Stimulated activated CD4-positive, alpha-beta T cell treated with anti-CD3 and anti-CD28 coated beads, Interleukin-1b, Interleukin-23, amount 100 ng/mL, for 4 hours (primary cell): ENCODE results near the gene FGD2.

Source experiments
- DNase-seq, 2 donors: peaks; one replicate each; pipeline ENCODE4 v3.0.0-alpha.2; 2020; ENCODE audit warnings: low read depth in 2 of 2

The FGD2 gene

GRCh38 chr6:37005061-37005810 lies at the start of gene FGD2:
FGD2 (plus strand) TSS chr6:37005655; CDS start chr6:37005818, 163 bp downstream.
- no peak for DNase-seq

DNA sequence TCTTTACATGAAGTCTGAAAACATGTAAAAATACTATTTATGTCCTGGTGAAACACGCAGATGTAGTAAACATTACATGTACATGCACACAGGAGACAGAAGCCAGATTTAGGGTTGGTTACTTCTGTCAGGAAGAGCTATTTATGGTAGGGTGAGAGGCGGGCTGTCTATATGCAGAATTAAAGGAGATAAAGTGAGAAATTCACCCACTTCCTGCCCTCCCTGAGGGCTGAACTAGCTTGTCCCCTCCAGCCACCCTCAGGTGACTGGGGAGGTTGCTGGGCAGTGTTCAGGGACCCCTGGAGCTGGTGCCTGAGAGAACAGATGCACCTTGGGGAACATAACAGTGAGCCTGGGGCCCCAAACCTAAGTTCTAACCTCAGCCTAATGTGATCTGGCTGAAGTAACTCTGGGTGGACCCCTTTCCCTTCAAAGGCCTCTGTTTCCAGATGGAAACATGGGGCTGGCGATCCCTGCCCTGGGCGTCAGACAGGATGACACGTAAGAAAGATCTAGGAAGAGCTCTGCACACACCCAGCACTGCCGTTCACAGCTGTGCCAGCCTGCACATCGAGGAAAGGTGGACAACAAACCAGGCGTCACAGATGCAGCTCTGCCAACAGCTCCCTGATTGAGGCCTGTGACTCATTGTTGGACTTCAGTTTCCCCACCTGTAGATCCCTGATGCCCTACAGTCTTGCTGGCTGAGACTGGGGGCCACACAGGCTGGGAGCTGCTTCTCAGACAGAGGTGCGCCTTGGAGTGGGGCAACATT lies 49.6 kb upstream of the FGD2 start:
- DNase-seq, result no peak

DNA sequence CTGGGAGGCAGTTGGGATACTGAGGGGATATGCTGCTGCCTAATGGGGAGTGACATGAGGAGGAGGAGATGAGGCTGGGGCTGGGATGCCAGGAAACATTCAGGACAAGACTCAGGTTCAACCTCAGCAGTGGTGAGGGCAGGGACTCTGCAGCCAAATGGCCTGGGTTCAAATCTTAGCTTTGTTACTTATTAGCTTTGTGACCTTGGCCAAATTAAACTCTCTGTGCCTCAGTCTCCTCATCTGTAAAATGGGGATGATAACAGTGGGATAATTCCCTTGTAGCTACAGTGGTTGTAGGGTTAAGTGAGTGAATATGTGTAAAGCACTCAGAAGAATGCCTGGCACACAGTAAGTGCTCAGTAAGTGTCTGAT lies 49.0 kb upstream of the FGD2 start:
- DNase-seq, result no peak

DNA sequence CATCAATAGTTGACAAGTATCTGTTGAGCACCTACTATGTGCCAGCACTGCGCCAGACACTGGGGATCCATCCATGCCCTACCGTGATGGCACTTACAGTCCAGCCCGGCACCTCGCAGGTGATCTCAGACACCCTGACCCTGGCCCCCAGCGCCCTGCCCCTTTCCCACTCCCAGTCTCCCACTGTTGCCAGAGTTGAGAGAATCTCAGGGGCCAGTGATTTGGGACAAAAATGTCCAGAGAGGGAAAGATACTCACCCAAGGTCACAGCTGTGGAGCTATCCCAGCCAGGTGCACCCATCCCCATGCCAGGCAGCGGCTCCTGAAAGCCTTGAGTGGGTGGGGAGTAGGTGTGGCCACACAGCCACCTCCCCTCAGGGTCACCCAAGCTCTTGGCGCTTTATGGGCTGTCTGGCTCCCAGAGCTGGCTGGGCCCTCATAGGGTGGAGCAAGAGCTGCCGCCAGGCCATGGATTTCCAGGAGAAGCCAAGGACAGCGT lies 47.6 kb upstream of the FGD2 start:
- no peak for DNase-seq

GRCh38 chr6:36958775-36959554 lies 46.5 kb upstream of the FGD2 start:
- DNase-seq, result no peak

DNA sequence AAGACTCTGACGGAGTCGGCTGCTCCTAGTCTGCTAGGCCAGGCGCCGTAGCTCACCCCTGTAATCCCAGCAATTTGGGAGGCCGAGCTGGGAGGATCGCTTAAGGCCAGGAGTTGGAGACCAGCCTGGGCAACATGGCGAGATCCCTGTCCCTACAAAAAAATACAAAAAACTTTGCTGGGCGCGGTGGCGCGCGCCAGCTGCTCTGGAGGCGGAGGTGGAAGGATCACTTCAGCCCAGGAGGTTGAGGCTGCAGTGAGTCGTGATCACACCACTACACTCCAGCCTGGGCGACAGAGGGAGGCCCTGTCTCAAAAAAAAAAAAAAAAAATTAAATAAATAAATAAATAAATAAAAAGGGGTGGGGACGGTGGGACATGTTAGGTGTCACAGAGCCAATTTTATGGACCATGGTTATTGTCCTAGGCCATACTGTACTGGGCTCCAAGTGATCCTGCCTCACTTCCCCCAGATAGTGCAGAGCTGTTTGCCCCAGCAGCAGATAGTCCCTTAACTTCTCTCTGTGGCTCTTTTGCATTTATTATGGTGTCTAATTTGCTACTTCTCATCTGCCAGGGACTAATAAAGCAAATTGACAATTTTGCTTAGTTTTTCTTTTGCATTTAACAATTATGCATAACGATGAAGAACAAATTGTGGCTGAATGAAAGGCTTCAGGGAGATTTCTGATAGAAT lies 45.8 kb upstream of the FGD2 start:
- no peak for DNase-seq

DNA sequence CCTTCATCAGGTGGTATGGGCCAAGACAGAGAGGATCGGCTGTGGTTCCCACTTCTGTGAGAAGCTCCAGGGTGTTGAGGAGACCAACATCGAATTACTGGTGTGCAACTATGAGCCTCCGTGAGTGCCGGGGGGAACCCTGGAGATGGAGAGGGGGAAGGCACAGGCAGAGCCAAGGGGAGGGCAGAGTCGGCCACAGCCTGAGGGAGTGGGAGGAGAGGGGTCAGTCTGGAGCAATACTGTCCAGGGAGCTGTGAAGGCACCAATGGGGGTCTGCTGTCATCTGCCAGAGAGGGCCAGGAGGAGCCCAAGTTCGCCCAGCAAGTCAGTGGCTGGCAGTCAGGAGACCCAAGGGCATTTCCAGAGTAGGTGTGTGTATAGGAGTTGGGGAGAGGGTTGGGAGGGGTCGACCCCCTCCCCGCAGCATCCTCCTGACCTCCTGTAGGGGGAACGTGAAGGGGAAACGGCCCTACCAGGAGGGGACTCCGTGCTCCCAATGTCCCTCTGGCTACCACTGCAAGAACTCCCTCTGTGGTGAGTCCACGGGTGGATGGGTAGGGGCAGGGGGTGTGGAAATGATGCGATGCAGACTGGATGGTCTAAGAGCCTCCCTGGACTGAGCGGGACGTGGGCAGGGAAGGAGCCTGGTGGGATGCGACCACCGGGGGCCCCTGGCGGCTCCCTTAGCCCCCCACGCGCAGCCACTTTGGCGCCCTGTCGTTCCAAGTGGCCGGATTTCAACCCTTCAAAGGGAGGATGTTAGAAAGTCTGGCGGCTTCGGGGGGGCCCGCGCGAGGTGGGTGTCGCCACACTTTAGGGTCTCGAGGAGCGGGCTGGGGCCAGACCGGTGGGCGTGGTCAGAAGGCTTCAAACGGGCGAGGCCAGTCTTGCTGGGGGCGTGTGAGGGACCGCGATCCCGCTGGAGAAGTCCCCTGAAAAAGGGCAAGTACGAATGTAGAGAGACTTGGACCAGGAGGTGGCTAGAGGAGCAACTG lies 43.7 kb upstream of the FGD2 start:
- no peak for DNase-seq

DNA sequence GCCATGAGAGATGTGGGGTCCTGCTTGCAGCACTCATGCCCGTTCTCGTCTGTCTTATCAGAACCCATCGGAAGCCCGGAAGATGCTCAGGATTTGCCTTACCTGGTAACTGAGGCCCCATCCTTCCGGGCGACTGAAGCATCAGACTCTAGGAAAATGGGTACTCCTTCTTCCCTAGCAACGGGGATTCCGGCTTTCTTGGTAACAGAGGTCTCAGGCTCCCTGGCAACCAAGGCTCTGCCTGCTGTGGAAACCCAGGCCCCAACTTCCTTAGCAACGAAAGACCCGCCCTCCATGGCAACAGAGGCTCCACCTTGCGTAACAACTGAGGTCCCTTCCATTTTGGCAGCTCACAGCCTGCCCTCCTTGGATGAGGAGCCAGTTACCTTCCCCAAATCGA lies 42.6 kb upstream of the FGD2 start:
- DNase-seq, result peak; percentile 53

GRCh38 chr6:36963451-36964290 lies 41.8 kb upstream of the FGD2 start:
- no peak for DNase-seq

- DNase-seq, result no peak
Measured at GRCh38 chr6:36964349-36964748, 41.1 kb upstream of the FGD2 start.

GRCh38 chr6:36964908-36965307 lies 40.5 kb upstream of the FGD2 start:
- DNase-seq, result no peak

GRCh38 chr6:36967301-36967700 lies 38.2 kb upstream of the FGD2 start:
- no peak for DNase-seq

GRCh38 chr6:36967757-36968156 lies 37.7 kb upstream of the FGD2 start:
- DNase-seq, result no peak

DNA sequence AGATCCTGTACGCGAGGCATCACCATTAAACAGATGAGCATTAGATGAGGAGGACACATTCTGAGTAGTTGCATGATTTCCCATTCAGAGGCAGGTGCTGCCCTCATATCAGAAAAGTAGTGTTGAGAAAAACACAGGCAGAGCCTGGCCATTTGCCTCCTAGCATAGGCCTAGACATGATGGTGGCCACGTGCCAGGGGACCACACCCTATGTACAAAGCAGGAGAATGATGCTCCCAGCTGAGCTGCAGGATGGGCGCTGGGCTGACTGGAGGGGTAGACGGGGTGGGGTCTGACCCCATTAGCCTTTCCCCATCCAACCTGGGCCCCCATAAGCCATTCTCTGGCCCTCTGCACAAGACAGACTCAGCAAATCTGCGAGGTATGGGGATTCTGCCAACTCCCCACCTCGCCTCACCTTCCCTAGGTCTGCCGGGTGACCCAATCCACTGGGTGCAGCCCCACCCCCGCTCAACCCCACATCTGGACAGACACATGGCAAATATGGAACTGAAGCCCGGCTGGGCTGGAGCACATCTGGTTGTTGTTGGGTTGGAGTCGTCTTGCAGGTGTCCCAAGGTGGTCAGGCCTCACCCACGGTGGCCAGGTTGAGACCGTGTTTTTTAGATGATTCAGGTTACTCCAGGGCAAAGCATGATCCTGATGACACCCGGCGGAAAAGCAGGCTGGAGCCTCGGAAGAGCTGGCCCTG lies 37.0 kb upstream of the FGD2 start:
- DNase-seq, result no peak

GRCh38 chr6:36969240-36969691 lies 36.2 kb upstream of the FGD2 start:
- DNase-seq, result no peak

- no peak for DNase-seq
Measured at GRCh38 chr6:36969988-36970891, 35.2 kb upstream of the FGD2 start.
